NCI-H2196 treated with DMSO at 0.1 percent for 48 hours (cell line): Measurements from ENCODE around the gene D2HGDH.
"Not testable (repeated sequence)": the region's sequence is repeated elsewhere in the genome, so short reads cannot be mapped to it uniquely, and the experiment has no call there.

ENCODE experiments used
- DNase-seq: peaks from one replicate; lab custom pipeline; 2025; ENCODE audit not compliant: unreplicated experiment; lab: John Stamatoyannopoulos, UW

Gene D2HGDH

GRCh38 chr2:241768251-241768711 lies 33.9 kb downstream of the D2HGDH start:
- no peak for DNase-seq

GRCh38 chr2:241768850-241769249 lies 34.4 kb downstream of the D2HGDH start:
- DNase-seq, result no peak

- no peak for DNase-seq
These were observed 35.4 kb downstream of the D2HGDH start for GRCh38 chr2:241769819-241770184.

GRCh38 chr2:241770185-241770935 lies 35.9 kb downstream of the D2HGDH start:
- DNase-seq, result no peak

GRCh38 chr2:241770936-241771285 lies 36.5 kb downstream of the D2HGDH start:
- DNase-seq, result no peak

GRCh38 chr2:241771286-241772062 lies 37.0 kb downstream of the D2HGDH start:
- no peak for DNase-seq

- no peak for DNase-seq
These were observed 37.7 kb downstream of the D2HGDH start for GRCh38 chr2:241772063-241772499.

GRCh38 chr2:241773511-241774418 lies 39.3 kb downstream of the D2HGDH start:
- no peak for DNase-seq

- no peak for DNase-seq
These were observed 40.2 kb downstream of the D2HGDH start for GRCh38 chr2:241774419-241775222.

GRCh38 chr2:241775223-241776177 lies 41.1 kb downstream of the D2HGDH start:
- DNase-seq, result no peak

GRCh38 chr2:241776336-241777169 lies 42.1 kb downstream of the D2HGDH start, which contains the start of gene GAL3ST2:
TSS of gene GAL3ST2 (plus strand) at chr2:241776822. CDS start at chr2:241776956, 134 bp downstream.
- no peak for DNase-seq

- no peak for DNase-seq
These were observed 42.8 kb downstream of the D2HGDH start for GRCh38 chr2:241777170-241777685.

GRCh38 chr2:241777686-241778627 lies 43.5 kb downstream of the D2HGDH start:
- DNase-seq, result no peak

GRCh38 chr2:241780939-241781569 lies 46.6 kb downstream of the D2HGDH start:
- DNase-seq, result no peak

GRCh38 chr2:241782053-241782452 lies 47.6 kb downstream of the D2HGDH start:
- DNase-seq, result not testable (repeated sequence)

GRCh38 chr2:241788135-241788534 lies 53.7 kb downstream of the D2HGDH start:
- no peak for DNase-seq

GRCh38 chr2:241788572-241788971 lies 54.1 kb downstream of the D2HGDH start:
- no peak for DNase-seq
